Fibroblast of pulmonary artery (primary cell): Measurements from ENCODE around the gene ZNF580.

Experiments used
- DNase-seq: peaks from one replicate; pipeline ENCODE4 v3.0.0-alpha.2; 2010; ENCODE audit warnings: low read depth
- H3K4me3 ChIP-seq: replicated peaks from 2 replicates; pipeline ENCODE4 v1.5.1; 2011; ENCODE audit warnings: low read depth, mild to moderate bottlenecking, control low read depth, low read length, moderate library complexity
- CTCF ChIP-seq: IDR thresholded peaks from 2 replicates; pipeline ENCODE4 v1.5.1; 2011; ENCODE audit warnings: mild to moderate bottlenecking, control low read depth, low read length, inconsistent platforms; ENCODE audit errors: missing control alignments

ZNF580 gene

GRCh38 chr19:55691561-55692481, 51.0 kb downstream of the ZNF580 start:
- H3K4me3 ChIP-seq, result no peak overlapping the region
- TF ChIP-seq CTCF, result no peak
- no peak for DNase-seq

- no peak for DNase-seq
- H3K4me3 ChIP-seq, result no peak overlapping the region
- TF ChIP-seq CTCF, result no peak
Observed at GRCh38 chr19:55692681-55693081, 51.9 kb downstream of the ZNF580 start.
